Activated CD4-positive, alpha-beta T cell treated with anti-CD3 and anti-CD28 coated beads, Interleukin-2, amount 10 ng/mL, durations not matched to agents 24 days and 14 days (primary cell): Measurements from ENCODE around the gene CFAP77. TPM values are rescaled to one million over a fixed set of nuclear protein-coding genes. Genes with fewer than 3 reads are reported as not detected.
A peak's percentile ranks its signal among the peaks of the same experiment; 100 is the strongest.

Experiments
- DNase-seq: peaks from one replicate; pipeline ENCODE4 v3.0.0; 2022
- H3K27ac Mint-ChIP-seq: one replicate; pipeline ENCODE4 v1.8.0; 2022; ENCODE audit warnings: mild to moderate bottlenecking, mixed read lengths
- H3K27me3 Mint-ChIP-seq: one replicate; pipeline ENCODE4 v1.8.0; 2022; ENCODE audit warnings: mixed read lengths
- H3K36me3 Mint-ChIP-seq: one replicate; pipeline ENCODE4 v1.8.0; 2022; ENCODE audit warnings: low read depth, mild to moderate bottlenecking, mixed read lengths
- H3K4me1 Mint-ChIP-seq: one replicate; pipeline ENCODE4 v1.8.0; 2021; ENCODE audit warnings: mixed read lengths
- H3K4me3 Mint-ChIP-seq: one replicate; pipeline ENCODE4 v1.8.0; 2022; ENCODE audit warnings: mild to moderate bottlenecking, moderate library complexity, mixed read lengths
- H3K9me3 Mint-ChIP-seq: one replicate; pipeline ENCODE4 v1.8.0; 2021; ENCODE audit warnings: mixed read lengths
- intact Hi-C: fragments of 100-400 bp; cut with micrococcal nuclease; formaldehyde crosslinking; loops from one replicate; pipeline ENCODE4 v1.15.1; 2023
- total RNA-seq: library from RNA; stranded (reverse); gene quantifications from 2 replicates; pipeline ENCODE4 v1.2.3, GENCODE V29; 2022

CFAP77 gene
- total RNA-seq, 1 donor from 2014 or later = not detected

GRCh38 chr9:132387133-132387532 is 22.9 kb upstream of the CFAP77 start:
- no peaks in the 10 kb centered on the region for H3K9me3 Mint-ChIP-seq

GRCh38 chr9:132390966-132391365 is 19.0 kb upstream of the CFAP77 start:
- Mint-ChIP-seq H3K4me1 (no peaks in the 10 kb centered on the region), H3K4me3 (no peak overlapping the region), H3K27me3 (no peaks in the 10 kb centered on the region), H3K9me3 (no peaks in the 10 kb centered on the region), H3K36me3 (peaks cover 72% of the 10 kb centered on the region), H3K27ac (no peak overlapping the region)
- intact Hi-C loops = no loop called here
- no peak for DNase-seq

More at GRCh38 chr9:132387133-132387532, 22.9 kb upstream of the CFAP77 start:
- Mint-ChIP-seq H3K27ac (no peak overlapping the region), H3K4me1 (peaks cover 16% of the 10 kb centered on the region), H3K27me3 (no peaks in the 10 kb centered on the region), H3K4me3 (no peak overlapping the region), H3K36me3 (peaks cover 76% of the 10 kb centered on the region)
- no peak for DNase-seq
- intact Hi-C loops = no loop called here

- DNase-seq = no peak
- peaks cover 73% of the 10 kb centered on the region for H3K36me3 Mint-ChIP-seq
Measured at GRCh38 chr9:132391449-132391848, 18.6 kb upstream of the CFAP77 start.

GRCh38 chr9:132395560-132395959 is 14.5 kb upstream of the CFAP77 start:
- H3K27ac Mint-ChIP-seq = no peak overlapping the region
- H3K36me3 Mint-ChIP-seq = peaks cover 66% of the 10 kb centered on the region
- no peak for DNase-seq
- no peak overlapping the region for H3K4me3 Mint-ChIP-seq
- H3K27me3 Mint-ChIP-seq = no peaks in the 10 kb centered on the region
- intact Hi-C loops = no loop called here
- no peaks in the 10 kb centered on the region for H3K4me1 Mint-ChIP-seq
- H3K9me3 Mint-ChIP-seq = no peaks in the 10 kb centered on the region

More at GRCh38 chr9:132391449-132391848, 18.6 kb upstream of the CFAP77 start:
- Mint-ChIP-seq H3K27me3 (no peaks in the 10 kb centered on the region), H3K4me3 (no peak overlapping the region), H3K9me3 (no peaks in the 10 kb centered on the region), H3K27ac (no peak overlapping the region), H3K4me1 (no peaks in the 10 kb centered on the region)
- intact Hi-C loops = no loop called here

- Mint-ChIP-seq H3K27ac (peak overlapping the region; percentile 72), H3K4me1 (peaks cover 40% of the 10 kb centered on the region), H3K27me3 (no peaks in the 10 kb centered on the region), H3K4me3 (no peak overlapping the region), H3K36me3 (peaks cover 54% of the 10 kb centered on the region), H3K9me3 (no peaks in the 10 kb centered on the region)
- no peak for DNase-seq
- intact Hi-C loops = no loop called here
Measured at GRCh38 chr9:132401824-132402223, 8.2 kb upstream of the CFAP77 start.

GRCh38 chr9:132404228-132404881 is 5.7 kb upstream of the CFAP77 start:
- peaks cover 40% of the 10 kb centered on the region for H3K36me3 Mint-ChIP-seq
- H3K4me1 Mint-ChIP-seq = peaks cover 45% of the 10 kb centered on the region
- H3K27ac Mint-ChIP-seq = peak overlapping the region; percentile 92
- intact Hi-C loops = loop anchor here (1.0 kb wide), 1 partner anchor 54 kb away; no protein-coding TSS in a partner anchor
- peaks cover 8% of the 10 kb centered on the region for H3K27me3 Mint-ChIP-seq
- H3K4me3 Mint-ChIP-seq = peak overlapping the region; percentile 79
- H3K9me3 Mint-ChIP-seq = no peaks in the 10 kb centered on the region
- peak; percentile 77 for DNase-seq

GRCh38 chr9:132406554-132407122 is 3.4 kb upstream of the CFAP77 start, which contains the start of gene TTF1:
Gene TTF1, minus strand, starts transcription at chr9:132406840. Its CDS starts 4,019 bp downstream, at chr9:132402821.
- peak; percentile 98 for DNase-seq
- H3K36me3 Mint-ChIP-seq = peaks cover 26% of the 10 kb centered on the region
- peaks cover 52% of the 10 kb centered on the region for H3K4me1 Mint-ChIP-seq
- H3K9me3 Mint-ChIP-seq = no peaks in the 10 kb centered on the region
- intact Hi-C loops = loop anchor here (1.0 to 2.0 kb wide), 2 partner anchors 51 to 264 kb away; partner anchors contain the start of gene GTF3C4
- peak within 1 kb of the TSS; percentile 92 for H3K27ac Mint-ChIP-seq
- peaks cover 24% of the 10 kb centered on the region for H3K27me3 Mint-ChIP-seq
- peak within 1 kb of the TSS; percentile 79 for H3K4me3 Mint-ChIP-seq

- peaks cover 51% of the 10 kb centered on the region for H3K4me1 Mint-ChIP-seq
Measured at GRCh38 chr9:132407196-132407595, 2.8 kb upstream of the CFAP77 start.

DNA sequence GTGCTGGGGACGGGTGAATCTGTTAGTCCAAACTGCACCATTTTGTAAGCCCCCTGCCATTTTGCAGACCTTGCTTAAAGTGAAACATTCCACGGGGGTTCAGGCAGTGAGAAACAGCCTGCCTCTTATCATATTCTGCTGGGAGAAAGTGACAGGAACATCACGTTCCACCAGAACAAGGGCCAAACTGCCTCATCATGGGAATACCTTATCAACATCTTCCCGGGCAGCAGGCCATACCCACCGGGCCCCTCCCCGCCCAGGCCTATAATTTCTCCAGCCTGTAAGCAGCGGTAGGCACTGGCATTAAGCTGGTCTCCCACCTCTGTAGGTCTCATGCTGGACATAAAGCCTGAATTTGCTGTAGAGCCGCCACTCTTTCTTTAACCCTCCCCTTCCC is 1.5 kb upstream of the CFAP77 start:
- no peak for DNase-seq
- no peak overlapping the region for H3K4me3 Mint-ChIP-seq
- H3K9me3 Mint-ChIP-seq = no peaks in the 10 kb centered on the region
- peaks cover 10% of the 10 kb centered on the region for H3K36me3 Mint-ChIP-seq
- intact Hi-C loops = no loop called here
- peaks cover 46% of the 10 kb centered on the region for H3K4me1 Mint-ChIP-seq
- no peak overlapping the region for H3K27ac Mint-ChIP-seq
- peaks cover 38% of the 10 kb centered on the region for H3K27me3 Mint-ChIP-seq

More at GRCh38 chr9:132407196-132407595, 2.8 kb upstream of the CFAP77 start:
- peak overlapping the region; percentile 79 for H3K4me3 Mint-ChIP-seq
- no peak for DNase-seq
- peaks cover 28% of the 10 kb centered on the region for H3K27me3 Mint-ChIP-seq
- intact Hi-C loops = loop anchor here (2.0 kb wide), 1 partner anchor 264 kb away; the partner anchor contains the start of gene GTF3C4
- no peaks in the 10 kb centered on the region for H3K9me3 Mint-ChIP-seq
- peaks cover 21% of the 10 kb centered on the region for H3K36me3 Mint-ChIP-seq
- peak overlapping the region; percentile 92 for H3K27ac Mint-ChIP-seq

DNA sequence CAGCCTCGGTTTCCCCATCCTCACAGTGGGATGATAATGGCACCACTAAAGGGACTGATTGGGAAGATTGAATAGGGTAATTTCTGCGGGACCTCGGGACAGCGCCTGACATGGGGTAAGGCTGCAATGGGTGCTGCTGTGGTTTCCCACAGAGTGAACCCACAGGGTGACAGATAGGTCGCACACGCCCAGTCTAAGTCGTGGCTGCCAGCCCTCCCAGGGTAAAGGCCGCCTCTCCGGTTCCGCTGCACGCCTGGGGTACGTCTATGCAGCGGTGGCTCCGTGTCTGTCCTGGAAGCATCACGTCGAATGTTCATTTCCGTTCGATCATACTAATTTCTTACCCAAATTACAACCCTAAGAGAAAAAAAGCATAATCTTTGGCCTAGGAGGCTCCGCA is 631 bp downstream of the CFAP77 start:
- H3K36me3 Mint-ChIP-seq = no peaks in the 10 kb centered on the region
- H3K9me3 Mint-ChIP-seq = no peaks in the 10 kb centered on the region
- peak overlapping the region; percentile 62 for H3K4me3 Mint-ChIP-seq
- H3K27ac Mint-ChIP-seq = no peak overlapping the region
- peaks cover 60% of the 10 kb centered on the region for H3K27me3 Mint-ChIP-seq
- DNase-seq = peak; percentile 68
- H3K4me1 Mint-ChIP-seq = peaks cover 28% of the 10 kb centered on the region
- intact Hi-C loops = loop anchor here (1.0 to 5.0 kb wide), 6 partner anchors 97 to 612 kb away; no protein-coding TSS in a partner anchor

DNA sequence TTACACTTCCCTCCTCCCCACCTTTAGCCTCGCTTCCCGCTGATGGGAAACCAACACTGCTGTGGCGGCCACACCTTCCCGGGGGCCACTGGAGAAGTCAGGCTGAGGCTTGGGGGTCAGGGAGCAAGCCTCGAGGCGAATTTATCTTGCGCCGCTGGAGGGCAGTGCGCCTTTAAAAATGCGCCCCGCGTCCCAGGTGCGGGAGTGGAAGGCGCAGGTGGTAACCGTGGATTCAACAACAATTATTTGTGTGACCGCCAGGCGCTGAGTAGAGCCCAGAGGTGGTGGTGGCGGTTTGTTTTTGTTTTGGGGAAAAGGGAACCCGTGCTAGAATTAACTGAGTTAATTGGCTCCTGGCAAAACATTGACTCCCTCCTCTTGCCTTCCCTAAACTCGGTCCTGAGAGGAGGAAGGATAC is 1.1 kb downstream of the CFAP77 start:
- intact Hi-C loops = loop anchor here (1.0 to 5.0 kb wide), 6 partner anchors 96 to 611 kb away; no protein-coding TSS in a partner anchor
- Mint-ChIP-seq H3K27me3 (peaks cover 63% of the 10 kb centered on the region), H3K4me1 (peaks cover 24% of the 10 kb centered on the region)

DNA sequence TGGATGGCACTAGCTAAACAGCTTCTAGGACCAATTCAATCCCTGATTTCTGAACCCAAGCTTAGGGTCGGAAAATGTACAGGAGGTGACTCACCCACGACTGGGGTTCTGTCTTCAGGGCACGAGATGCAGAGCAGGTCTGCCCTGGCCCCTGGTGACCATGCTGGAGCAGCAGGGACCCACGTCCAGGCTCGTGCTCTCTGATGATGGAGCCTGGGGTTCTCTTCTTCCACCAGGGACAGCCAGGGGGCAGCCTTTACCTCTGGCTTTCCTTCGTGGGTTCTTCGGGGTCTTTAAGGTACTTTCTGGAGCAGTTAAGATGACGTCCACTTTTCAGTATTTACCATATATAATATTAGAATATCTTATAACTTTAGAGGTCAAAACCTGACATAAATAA is 2.1 kb downstream of the CFAP77 start:
- intact Hi-C loops = loop anchor here (1.0 to 5.0 kb wide), 3 partner anchors 75 to 560 kb away; no protein-coding TSS in a partner anchor
- Mint-ChIP-seq H3K36me3 (no peaks in the 10 kb centered on the region), H3K27me3 (peaks cover 67% of the 10 kb centered on the region), H3K27ac (no peak overlapping the region), H3K9me3 (no peaks in the 10 kb centered on the region), H3K4me1 (peaks cover 19% of the 10 kb centered on the region), H3K4me3 (peak overlapping the region; percentile 17)
- peak; percentile 75 for DNase-seq

More for the DNA sequence above, 1.1 kb downstream of the CFAP77 start:
- no peaks in the 10 kb centered on the region for H3K9me3 Mint-ChIP-seq
- H3K4me3 Mint-ChIP-seq = peak overlapping the region; percentile 62
- no peak overlapping the region for H3K27ac Mint-ChIP-seq
- no peaks in the 10 kb centered on the region for H3K36me3 Mint-ChIP-seq
- peak; percentile 91 for DNase-seq

DNA sequence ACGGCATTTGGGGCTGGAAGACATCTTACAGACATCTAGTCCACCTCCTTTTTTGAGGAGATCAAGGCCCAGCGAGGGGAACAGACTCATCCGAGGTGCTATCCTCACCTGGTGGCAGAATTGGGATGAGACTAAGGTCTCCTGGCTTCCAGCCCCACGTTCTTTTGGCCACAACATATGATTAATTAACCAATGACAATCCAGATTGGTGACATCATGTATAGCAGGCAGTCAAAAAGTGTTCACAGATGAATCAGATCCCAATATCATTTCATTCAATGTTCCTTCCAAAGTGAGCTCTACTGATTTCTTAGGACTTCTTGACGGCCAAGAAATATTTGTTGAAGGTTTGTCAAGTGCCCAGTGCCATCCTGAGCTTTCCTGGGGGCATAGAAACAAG is 3.9 kb downstream of the CFAP77 start:
- Mint-ChIP-seq H3K4me3 (no peak overlapping the region), H3K36me3 (no peaks in the 10 kb centered on the region), H3K4me1 (peaks cover 16% of the 10 kb centered on the region), H3K27me3 (peaks cover 72% of the 10 kb centered on the region), H3K27ac (no peak overlapping the region), H3K9me3 (no peaks in the 10 kb centered on the region)
- DNase-seq = no peak
- intact Hi-C loops = loop anchor here (5.0 kb wide), 2 partner anchors 488 to 558 kb away; no protein-coding TSS in a partner anchor

- Mint-ChIP-seq H3K4me3 (no peak overlapping the region), H3K4me1 (peaks cover 15% of the 10 kb centered on the region), H3K9me3 (no peaks in the 10 kb centered on the region), H3K36me3 (no peaks in the 10 kb centered on the region), H3K27me3 (peaks cover 72% of the 10 kb centered on the region), H3K27ac (no peak overlapping the region)
- intact Hi-C loops = loop anchor here (5.0 kb wide), 2 partner anchors 488 to 558 kb away; no protein-coding TSS in a partner anchor
- DNase-seq = no peak
Measured at GRCh38 chr9:132414731-132415130, 4.7 kb downstream of the CFAP77 start.
